GM21825 (cell line): ENCODE measurements around the gene N4BP2L2.

ENCODE experiments used
- ATAC-seq: cut with Tn5 transposase; IDR thresholded peaks from one replicate; pipeline ENCODE4 v1.9.1; 2021; ENCODE audit warnings: mild to moderate bottlenecking, moderate library complexity; ENCODE audit not compliant: unreplicated experiment

N4BP2L2 gene

GRCh38 chr13:32471187-32471922 is 67.2 kb downstream of the N4BP2L2 start:
- ATAC-seq = no peak

GRCh38 chr13:32468502-32469142 is 70.0 kb downstream of the N4BP2L2 start:
- ATAC-seq = no peak

GRCh38 chr13:32456591-32456990 is 82.0 kb downstream of the N4BP2L2 start:
- ATAC-seq = no peak

- no peak for ATAC-seq
Observed at GRCh38 chr13:32455594-32455903, 83.0 kb downstream of the N4BP2L2 start.

GRCh38 chr13:32454886-32455593 is 83.6 kb downstream of the N4BP2L2 start:
- no peak for ATAC-seq

GRCh38 chr13:32453981-32454380 is 84.6 kb downstream of the N4BP2L2 start:
- ATAC-seq = no peak

- no peak for ATAC-seq
Observed at GRCh38 chr13:32448972-32449371, 89.6 kb downstream of the N4BP2L2 start.

GRCh38 chr13:32447894-32448623 is 90.5 kb downstream of the N4BP2L2 start:
- ATAC-seq = no peak

- ATAC-seq = no peak
Observed at GRCh38 chr13:32446773-32447465, 91.7 kb downstream of the N4BP2L2 start.

GRCh38 chr13:32446220-32446619 is 92.4 kb downstream of the N4BP2L2 start:
- ATAC-seq = no peak

- ATAC-seq = no peak
Observed at GRCh38 chr13:32445461-32445860, 93.1 kb downstream of the N4BP2L2 start.

GRCh38 chr13:32443111-32443510 is 95.5 kb downstream of the N4BP2L2 start:
- peak; percentile 70 for ATAC-seq

GRCh38 chr13:32438871-32439270 is 99.7 kb downstream of the N4BP2L2 start:
- ATAC-seq = no peak

- ATAC-seq = no peak
Observed at GRCh38 chr13:32432856-32433255, 105.7 kb downstream of the N4BP2L2 start.

- no peak for ATAC-seq
Observed at GRCh38 chr13:32431361-32431760, 107.2 kb downstream of the N4BP2L2 start.

- ATAC-seq = no peak
Observed at GRCh38 chr13:32430018-32430747, 108.4 kb downstream of the N4BP2L2 start.

GRCh38 chr13:32429433-32429909 is 109.1 kb downstream of the N4BP2L2 start:
- ATAC-seq = no peak

- ATAC-seq = peak; percentile 16
Observed at GRCh38 chr13:32428581-32429432, 109.8 kb downstream of the N4BP2L2 start.
